AG04450 (cell line): ENCODE results near the gene GLUL. TPM values are rescaled to one million over a fixed set of nuclear protein-coding genes. Genes with fewer than 3 reads are reported as not detected.

ENCODE experiments used
- CTCF ChIA-PET: fragments of 300-600, 350-600 bp; formaldehyde crosslinking; extraction: SDS; loops from one replicate; lab custom pipeline; 2022; ENCODE audit warnings: antibody characterized with exemption, inconsistent platforms; lab: Charles Lee
- POLR2A ChIA-PET: fragments of 350-600 bp; formaldehyde crosslinking; extraction: SDS; loops from one replicate; lab custom pipeline; 2021; ENCODE audit warnings: antibody characterized with exemption, inconsistent platforms; lab: Yijun Ruan, JAX
- DNase-seq: peaks from one replicate; pipeline ENCODE4 v3.0.0-alpha.2; 2011; ENCODE audit warnings: low read depth, low spot score
- H3K27ac ChIP-seq: one replicate; pipeline ENCODE4 v1.5.1; 2012; ENCODE audit warnings: low read depth, low read length, control low read depth
- H3K27me3 ChIP-seq: one replicate; pipeline ENCODE4 v1.6.0; 2012; ENCODE audit warnings: low read length; ENCODE audit not compliant: control insufficient read depth, insufficient read depth
- H3K4me3 ChIP-seq: 2 replicates; pipeline ENCODE4 v1.5.1; 2011; ENCODE audit warnings: mild to moderate bottlenecking, low read depth, low read length, control low read depth
- H3K9me3 ChIP-seq: 2 replicates; pipeline ENCODE4 v1.5.1; 2012; ENCODE audit warnings: low read length; ENCODE audit not compliant: control insufficient read depth, insufficient read depth
- CTCF ChIP-seq: IDR thresholded peaks from 2 replicates; pipeline ENCODE4 v1.5.1; 2011; ENCODE audit warnings: low read depth, low read length, control low read depth, inconsistent platforms
- polyA plus RNA-seq: library from polyadenylated mRNA; depleted of rRNA; stranded (reverse); fragments of >200 nt; gene quantifications from 2 replicates; pipeline ENCODE4 v1.2.3, GENCODE V29; 2011

GLUL gene
- polyA plus RNA-seq, 1 experiment = 151 TPM

GRCh38 chr1:182370532-182370931 is 21.1 kb downstream of the GLUL start:
- no peaks in the 10 kb centered on the region for H3K27me3 ChIP-seq
- H3K9me3 ChIP-seq = no peaks in the 10 kb centered on the region
- H3K27ac ChIP-seq = no peak overlapping the region
- CTCF ChIA-PET = interaction anchor here (1.3 kb wide), 1 partner anchor 26 kb away, joined by 4 read pairs; no protein-coding TSS in a partner anchor
- H3K4me3 ChIP-seq = no peak overlapping the region
- POLR2A ChIA-PET = no interaction called here
- no peak for TF ChIP-seq CTCF
- DNase-seq = no peak

DNA sequence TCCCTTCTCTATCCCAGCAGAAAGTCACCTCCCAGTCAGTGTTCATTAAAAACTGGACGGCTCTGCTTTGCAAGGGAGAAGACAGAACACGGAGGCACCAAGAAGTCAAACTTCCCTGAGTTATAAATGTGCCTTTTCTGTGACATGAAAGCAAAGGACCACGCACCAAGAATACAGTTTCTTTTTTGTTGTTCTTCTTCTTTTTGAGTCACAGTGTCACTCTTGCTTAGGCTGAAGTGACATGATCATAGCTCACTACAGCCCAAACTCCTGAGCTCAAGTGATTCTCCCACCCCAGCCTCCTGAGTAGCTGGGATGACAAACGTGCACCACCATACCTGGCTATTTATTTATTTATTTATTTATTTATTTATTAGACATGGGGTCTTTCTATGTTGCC is 22.7 kb downstream of the GLUL start:
- DNase-seq = no peak
- Histone ChIP-seq H3K27me3 (no peaks in the 10 kb centered on the region), H3K9me3 (no peaks in the 10 kb centered on the region), H3K27ac (no peak overlapping the region), H3K4me3 (no peak overlapping the region)
- CTCF ChIA-PET = no interaction called here
- POLR2A ChIA-PET = no interaction called here
- no peak for TF ChIP-seq CTCF

GRCh38 chr1:182368358-182368757 is 23.2 kb downstream of the GLUL start:
- H3K27ac ChIP-seq = no peak overlapping the region
- no peak for TF ChIP-seq CTCF
- ChIA-PET CTCF (interaction anchor here (1.1 kb wide), 1 partner anchor 29 kb away, joined by 4 read pairs; no protein-coding TSS in a partner anchor), POLR2A (no interaction called here)
- no peaks in the 10 kb centered on the region for H3K9me3 ChIP-seq
- H3K27me3 ChIP-seq = no peaks in the 10 kb centered on the region
- DNase-seq = no peak
- no peak overlapping the region for H3K4me3 ChIP-seq

DNA sequence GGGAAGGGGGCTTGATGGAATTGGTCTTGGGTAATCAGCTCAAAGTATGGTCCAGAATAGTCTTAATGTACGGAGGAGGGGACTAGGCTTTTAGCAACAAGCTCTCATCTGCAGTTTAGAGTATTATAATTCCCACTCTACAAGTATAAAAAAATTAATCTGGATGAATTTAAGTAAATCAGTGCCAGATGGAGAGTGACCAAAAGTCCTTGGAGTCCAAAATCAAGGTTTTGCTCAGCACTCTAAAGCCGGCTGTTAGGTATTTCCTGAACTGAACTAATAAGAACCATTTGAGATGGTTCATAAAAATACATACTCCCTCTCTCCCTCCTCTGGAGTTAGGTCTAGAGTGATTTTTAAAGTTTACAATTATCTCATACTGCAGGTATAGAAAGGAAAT is 23.7 kb downstream of the GLUL start:
- CTCF ChIA-PET = interaction anchor here (1.1 kb wide), 1 partner anchor 29 kb away, joined by 4 read pairs; no protein-coding TSS in a partner anchor
- DNase-seq = no peak
- Histone ChIP-seq H3K27ac (no peak overlapping the region), H3K27me3 (no peaks in the 10 kb centered on the region), H3K4me3 (no peak overlapping the region), H3K9me3 (no peaks in the 10 kb centered on the region)
- no peak for TF ChIP-seq CTCF
- POLR2A ChIA-PET = no interaction called here

DNA sequence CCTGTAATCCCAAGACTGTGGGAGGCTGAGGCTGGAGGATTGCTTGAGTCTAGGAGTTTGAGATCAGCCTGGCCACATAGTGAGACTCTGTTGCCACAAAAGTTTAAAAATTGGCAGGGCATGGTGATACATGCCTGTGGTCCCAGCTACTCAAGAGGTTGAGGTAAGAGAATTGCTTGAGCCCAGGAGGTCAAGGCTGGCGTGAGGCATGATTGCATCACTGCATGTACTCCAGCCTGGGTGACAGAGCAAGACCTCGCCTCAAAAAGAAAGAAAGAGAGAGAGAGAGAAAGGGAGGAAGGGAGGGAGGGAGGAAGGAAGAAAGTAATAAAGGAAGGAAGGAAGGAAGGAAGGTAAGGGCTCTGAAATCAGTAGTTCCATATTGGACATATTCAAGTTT is 25.0 kb downstream of the GLUL start:
- CTCF ChIA-PET = no interaction called here
- no peak for DNase-seq
- H3K27ac ChIP-seq = no peak overlapping the region
- H3K4me3 ChIP-seq = no peak overlapping the region
- no peak for TF ChIP-seq CTCF
- POLR2A ChIA-PET = no interaction called here
- no peaks in the 10 kb centered on the region for H3K9me3 ChIP-seq
- H3K27me3 ChIP-seq = peaks cover 2% of the 10 kb centered on the region
